CD14-positive monocyte (primary cell): Measurements from ENCODE around the gene GLB1L. TPM values are rescaled to one million over a fixed set of nuclear protein-coding genes. Genes with fewer than 3 reads are reported as not detected.
"Not testable (repeated sequence)": the region's sequence is repeated elsewhere in the genome, so short reads cannot be mapped to it uniquely, and the experiment has no call there.

Source experiments
- DNase-seq, 3 donors: peaks; one replicate each; pipeline ENCODE4 v3.0.0-alpha.2; 2011 to 2022
- H2AFZ ChIP-seq: 2 replicates; pipeline ENCODE4 v1.6.0; 2012; ENCODE audit warnings: mild to moderate bottlenecking, low read depth, low read length, inconsistent platforms; ENCODE audit not compliant: insufficient read depth, poor library complexity, severe bottlenecking
- H3K27ac ChIP-seq, 2 donors: 1 replicate in 1 of 2; 2 replicates in 1 of 2; pipeline ENCODE4 v1.5.1; 2012 to 2013; ENCODE audit warnings: low read length in 2 of 2, control low read depth in 1 of 2, inconsistent platforms in 1 of 2, low read depth in 1 of 2, mild to moderate bottlenecking in 1 of 2
- H3K27me3 ChIP-seq, 2 donors: one replicate each; pipeline versions ENCODE4 v1.6.0 to v1.6.1; 2011 to 2013; ENCODE audit warnings: low read length in 2 of 2; ENCODE audit not compliant: control insufficient read depth in 2 of 2, insufficient read depth in 2 of 2
- H3K36me3 ChIP-seq, 2 donors: replicated peaks in 1 of 2; 1 replicate in 1 of 2; 2 replicates in 1 of 2; pipeline versions ENCODE4 v1.5.1 to v1.6.1; 2012 to 2013; ENCODE audit warnings: low read length in 2 of 2, control low read depth in 1 of 2, inconsistent platforms in 1 of 2, mild to moderate bottlenecking in 1 of 2; ENCODE audit not compliant: insufficient read depth in 2 of 2, control insufficient read depth in 1 of 2
- H3K4me1 ChIP-seq, 2 donors: 1 replicate in 1 of 2; 2 replicates in 1 of 2; pipeline versions ENCODE4 v1.5.1 to v1.6.1; 2012 to 2013; ENCODE audit warnings: low read length in 2 of 2, control low read depth in 1 of 2, inconsistent platforms in 1 of 2, mild to moderate bottlenecking in 1 of 2, moderate library complexity in 1 of 2; ENCODE audit not compliant: insufficient read depth in 2 of 2, control insufficient read depth in 1 of 2
- H3K4me2 ChIP-seq: replicated peaks from 2 replicates; pipeline ENCODE3; 2012; ENCODE audit warnings: low read length, moderate library complexity, mild to moderate bottlenecking; ENCODE audit not compliant: poor library complexity, severe bottlenecking; ENCODE audit errors: extremely low read depth
- H3K4me3 ChIP-seq, 3 experiments: fragments of 200-600 bp in 1 of 3; sonication (generic) in 1 of 3; replicated peaks in 1 of 3; 1 replicate in 2 of 3; 2 replicates in 1 of 3; pipeline ENCODE4 v1.5.1; 2011 to 2013; ENCODE audit warnings: low read length in 3 of 3, mild to moderate bottlenecking in 3 of 3, control low read depth in 2 of 3, low read depth in 2 of 3, inconsistent platforms in 1 of 3, moderate library complexity in 1 of 3
- H3K79me2 ChIP-seq: 2 replicates; pipeline ENCODE4 v1.6.0; 2012; ENCODE audit warnings: mild to moderate bottlenecking, control low read depth, inconsistent platforms, low read length, moderate library complexity; ENCODE audit not compliant: insufficient read depth
- H3K9ac ChIP-seq: 2 replicates; pipeline ENCODE4 v1.6.0; 2017; ENCODE audit warnings: low read length, mild to moderate bottlenecking; ENCODE audit not compliant: insufficient read depth, poor library complexity, severe bottlenecking
- H3K9me3 ChIP-seq, 2 donors: replicated peaks in 1 of 2; 1 replicate in 1 of 2; 2 replicates in 1 of 2; pipeline versions ENCODE4 v1.5.1 to v1.6.1; 2012 to 2013; ENCODE audit warnings: low read length in 2 of 2, control low read depth in 1 of 2; ENCODE audit not compliant: control insufficient read depth in 1 of 2, insufficient read depth in 1 of 2
- H4K20me1 ChIP-seq: 2 replicates; pipeline ENCODE4 v1.6.0; 2012; ENCODE audit warnings: mild to moderate bottlenecking, low read length, control low read depth, moderate library complexity; ENCODE audit not compliant: insufficient read depth
- H3K27ac Mint-ChIP-seq, 7 donors: one replicate each; pipeline ENCODE4 v1.8.0; 2020; ENCODE audit warnings: mild to moderate bottlenecking in 7 of 7, mixed read lengths in 7 of 7, moderate library complexity in 6 of 7, inconsistent platforms in 2 of 7
- H3K27me3 Mint-ChIP-seq, 3 donors: one replicate each; pipeline ENCODE4 v1.8.0; 2021 to 2022; ENCODE audit warnings: low read depth in 3 of 3, mild to moderate bottlenecking in 3 of 3, mixed read lengths in 3 of 3, moderate library complexity in 3 of 3, inconsistent platforms in 1 of 3
- H3K36me3 Mint-ChIP-seq, 2 donors: one replicate each; pipeline ENCODE4 v1.8.0; 2020; ENCODE audit warnings: mixed read lengths in 2 of 2, inconsistent platforms in 1 of 2, mild to moderate bottlenecking in 1 of 2
- H3K4me1 Mint-ChIP-seq: one replicate; pipeline ENCODE4 v1.8.0; 2020; ENCODE audit warnings: mild to moderate bottlenecking, mixed read lengths
- H3K4me3 Mint-ChIP-seq, 2 donors: one replicate each; pipeline ENCODE4 v1.8.0; 2020; ENCODE audit warnings: mild to moderate bottlenecking in 2 of 2, mixed read lengths in 2 of 2, moderate library complexity in 1 of 2
- H3K9me3 Mint-ChIP-seq, 7 donors: one replicate each; pipeline ENCODE4 v1.8.0; 2020 to 2022; ENCODE audit warnings: mixed read lengths in 7 of 7, mild to moderate bottlenecking in 6 of 7, moderate library complexity in 6 of 7, inconsistent platforms in 2 of 7
- WGBS: methylation state at CpG from one replicate; pipeline ENCODE4 v1.1.5; 2013; ENCODE audit warnings: missing lambda C conversion rate; ENCODE audit not compliant: insufficient coverage; 5-methylcytosine and 5-hydroxymethylcytosine counted together
- intact Hi-C, 2 donors: fragments of 100-400 bp; cut with micrococcal nuclease; formaldehyde crosslinking; loops; one replicate each; pipeline versions ENCODE4 v1.15.0 to v1.15.1; 2023
- polyA plus RNA-seq, 3 donors: library from polyadenylated mRNA; depleted of rRNA in 1 of 3; unstranded in 2 of 3; stranded (reverse) in 1 of 3; fragments of 300-500 nt in 2 of 3; fragments of >200 nt in 1 of 3; fragmentation: Illumina TruSeq in 2 of 3; gene quantifications; 1 replicate in 2 of 3; 2 replicates in 1 of 3; pipeline ENCODE4 v1.2.3, GENCODE V29; 2012 to 2021
- TF ChIP-seq, protein P1 (sequence below): fragments of 200-600 bp; IDR thresholded peaks from one replicate; pipeline ENCODE4 v1.8.0; 2022; ENCODE audit warnings: antibody characterized with exemption, mild to moderate bottlenecking

The GLB1L gene
- polyA plus RNA-seq, 3 donors = 4.0 to 11.7 (median 7.7) TPM

DNA sequence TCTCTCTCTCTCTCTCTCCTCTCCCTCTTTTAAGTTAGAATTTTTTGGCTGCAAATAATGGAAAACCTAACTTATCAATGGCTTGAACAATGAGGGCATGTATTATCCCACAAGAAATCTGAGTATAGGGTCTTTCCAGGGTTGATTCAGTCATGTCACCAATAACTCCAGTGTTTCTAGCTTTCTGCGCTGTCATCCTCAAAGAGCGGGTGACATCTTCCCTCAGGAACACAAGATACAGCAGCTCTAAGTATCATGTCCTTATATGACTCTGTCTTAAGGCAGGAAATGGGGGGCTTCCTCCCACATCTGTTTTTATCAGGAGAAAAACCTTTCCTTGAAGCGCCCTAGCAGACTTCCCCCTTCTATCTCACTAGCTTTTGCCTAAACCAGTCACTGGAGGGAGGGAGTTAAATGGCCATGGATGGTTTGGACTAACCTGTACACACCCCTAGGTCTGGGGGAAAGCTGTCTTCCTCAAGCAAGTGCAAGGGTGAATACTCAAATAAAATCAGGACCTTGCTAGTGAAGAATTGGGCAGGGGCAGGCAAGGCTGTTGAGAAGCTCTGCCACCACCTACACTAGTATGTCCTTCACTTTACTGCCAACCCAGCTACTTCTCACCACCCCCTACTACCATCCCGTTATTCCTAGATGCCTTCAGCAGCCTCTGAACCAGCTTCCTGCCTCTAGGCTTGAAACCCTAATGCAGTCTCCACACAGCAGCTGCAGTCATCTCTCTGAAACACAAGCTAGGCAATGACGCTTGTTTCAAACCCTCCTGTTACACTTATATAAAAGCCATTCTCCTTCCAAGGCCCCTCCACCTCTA lies 16.0 kb upstream of the GLB1L start:
- Mint-ChIP-seq H3K27ac (no peak overlapping the region), H3K4me3 (peak overlapping the region; percentile 10 to 42)

GRCh38 chr2:219258942-219259341 lies 13.7 kb upstream of the GLB1L start:
- not testable (repeated sequence) for H3K4me3 Mint-ChIP-seq, H3K27ac ChIP-seq
- WGBS = 100% methylated on average over 1 of the region's 10 CpGs

More for the DNA sequence above, 16.0 kb upstream of the GLB1L start:
- H3K27me3 Mint-ChIP-seq = peaks cover 3 to 17% (median 5%) of the 10 kb centered on the region in 3 donors
- H3K4me1 Mint-ChIP-seq = no peaks in the 10 kb centered on the region
- Histone ChIP-seq H3K4me3 (no peak overlapping the region), H2AFZ (no peak overlapping the region), H3K4me2 (no peak overlapping the region), H3K79me2 (no peaks in the 10 kb centered on the region), H4K20me1 (no peaks in the 10 kb centered on the region), H3K27me3 (no peaks in the 10 kb centered on the region), H3K36me3 (no peaks in the 10 kb centered on the region), H3K9me3 (no peaks in the 10 kb centered on the region), H3K4me1 (no peaks in the 10 kb centered on the region), H3K27ac (no peak overlapping the region), H3K9ac (no peak overlapping the region)
- intact Hi-C loops = no loop called here
- no peak for DNase-seq
- TF ChIP-seq, protein P1, sequence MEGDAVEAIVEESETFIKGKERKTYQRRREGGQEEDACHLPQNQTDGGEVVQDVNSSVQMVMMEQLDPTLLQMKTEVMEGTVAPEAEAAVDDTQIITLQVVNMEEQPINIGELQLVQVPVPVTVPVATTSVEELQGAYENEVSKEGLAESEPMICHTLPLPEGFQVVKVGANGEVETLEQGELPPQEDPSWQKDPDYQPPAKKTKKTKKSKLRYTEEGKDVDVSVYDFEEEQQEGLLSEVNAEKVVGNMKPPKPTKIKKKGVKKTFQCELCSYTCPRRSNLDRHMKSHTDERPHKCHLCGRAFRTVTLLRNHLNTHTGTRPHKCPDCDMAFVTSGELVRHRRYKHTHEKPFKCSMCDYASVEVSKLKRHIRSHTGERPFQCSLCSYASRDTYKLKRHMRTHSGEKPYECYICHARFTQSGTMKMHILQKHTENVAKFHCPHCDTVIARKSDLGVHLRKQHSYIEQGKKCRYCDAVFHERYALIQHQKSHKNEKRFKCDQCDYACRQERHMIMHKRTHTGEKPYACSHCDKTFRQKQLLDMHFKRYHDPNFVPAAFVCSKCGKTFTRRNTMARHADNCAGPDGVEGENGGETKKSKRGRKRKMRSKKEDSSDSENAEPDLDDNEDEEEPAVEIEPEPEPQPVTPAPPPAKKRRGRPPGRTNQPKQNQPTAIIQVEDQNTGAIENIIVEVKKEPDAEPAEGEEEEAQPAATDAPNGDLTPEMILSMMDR = no peak
- WGBS = 67% methylated on average over 2 of the region's 5 CpGs
- H3K36me3 Mint-ChIP-seq = no peaks in the 10 kb centered on the region
- H3K9me3 Mint-ChIP-seq = no peaks in the 10 kb centered on the region

More at GRCh38 chr2:219258942-219259341, 13.7 kb upstream of the GLB1L start:
- H3K36me3 Mint-ChIP-seq, H3K4me1 Mint-ChIP-seq, H3K27ac Mint-ChIP-seq, H3K36me3 ChIP-seq, DNase-seq, H3K79me2 ChIP-seq, H3K9me3 ChIP-seq, H3K9ac ChIP-seq, H3K27me3 ChIP-seq, H2AFZ ChIP-seq, H3K4me2 ChIP-seq, H3K4me3 ChIP-seq, H4K20me1 ChIP-seq, H3K9me3 Mint-ChIP-seq, intact Hi-C loops: not testable (repeated sequence)
- H3K4me1 ChIP-seq = peaks cover 9 to 13% of the 10 kb centered on the region in 2 donors
- peaks cover 3 to 13% (median 5%) of the 10 kb centered on the region in 3 donors for H3K27me3 Mint-ChIP-seq
